HepG2 (cell line): ENCODE data around the gene MEF2D.

Experiments
- KLF12 ChIP-seq: sonication (generic); formaldehyde crosslinking; IDR thresholded peaks from 2 replicates; pipeline ENCODE4 v1.4.0; 2020; ENCODE audit warnings: missing genetic modification reagents, borderline replicate concordance
- KLF6 ChIP-seq: IDR thresholded peaks from 2 replicates; pipeline ENCODE4 v1.8.0; 2016; ENCODE audit warnings: missing biosample characterization, missing genetic modification reagents
- ZBTB40 ChIP-seq, 2 experiments: fragments of 450-650 bp in 1 of 2; sonication (generic) in 1 of 2; formaldehyde crosslinking in 1 of 2; IDR thresholded peaks; 2 replicates each; pipeline versions ENCODE4 v1.6.1 to v1.8.0; 2016 to 2022; ENCODE audit warnings: antibody characterized with exemption in 1 of 2, mild to moderate bottlenecking in 1 of 2, missing genetic modification reagents in 1 of 2
- ZNF597 ChIP-seq: sonication (generic); formaldehyde crosslinking; IDR thresholded peaks from 2 replicates; pipeline ENCODE4 v1.5.0; 2020; ENCODE audit warnings: missing genetic modification reagents

DNA sequence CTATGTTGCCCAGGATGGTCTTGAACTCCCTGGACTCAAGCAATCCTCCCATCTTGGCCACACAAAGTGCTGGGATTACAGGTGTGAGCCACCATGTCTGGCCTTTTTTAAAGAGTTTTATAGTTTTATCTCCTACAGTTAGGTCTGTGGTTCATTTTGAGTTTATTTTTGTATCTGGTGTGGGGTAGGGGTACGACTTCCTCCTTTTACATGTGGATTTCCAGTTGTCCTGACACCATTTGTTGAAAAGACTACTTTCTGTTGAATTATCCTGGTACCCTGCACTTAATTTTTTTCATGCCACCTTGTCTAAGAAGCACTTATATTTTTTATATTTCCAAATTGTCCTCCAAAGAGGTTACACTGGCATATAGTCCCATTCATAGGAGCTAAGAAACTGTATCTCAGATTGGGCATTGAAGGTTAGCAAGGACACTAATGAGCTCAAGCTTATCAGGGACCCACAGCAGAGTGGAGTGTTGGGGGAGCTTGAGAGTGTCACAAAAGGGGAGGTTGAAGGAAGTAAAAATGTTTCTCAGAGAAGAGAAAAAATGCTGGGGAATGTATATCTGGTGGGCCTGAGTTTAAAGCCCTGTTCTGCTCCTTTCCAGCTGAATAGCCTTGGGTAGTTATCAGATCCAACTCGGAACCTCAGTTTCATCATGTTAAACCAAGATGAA lies 23.4 kb upstream of the MEF2D start:
- TF ChIP-seq KLF6 (CRISPR knock-in tag) (no peak), KLF12 (CRISPR knock-in tag) (no peak), ZBTB40 (IDR thresholded peaks at IDR 0.05) (no peak), ZBTB40 (CRISPR knock-in tag; IDR thresholded peaks at IDR 0.05) (no peak), ZNF597 (CRISPR knock-in tag) (no peak)
